Activated B cell treated with CpG ODN at 0.5 μM for 24 hours (primary cell): ENCODE data around the gene TENM4. TPM values are rescaled to one million over a fixed set of nuclear protein-coding genes. Genes with fewer than 3 reads are reported as not detected.

Source experiments
- ATAC-seq: fragments of 200-7000 bp; cut with Tn5 transposase; one replicate; pipeline ENCODE4 v1.10.0; 2021; ENCODE audit warnings: low read depth, mild to moderate bottlenecking, moderate library complexity
- CTCF ChIA-PET: fragments of 350-600 bp; sonication (Branson Sonifier 250); formaldehyde crosslinking; loops from one replicate; lab custom pipeline; 2021; ENCODE audit warnings: antibody characterized with exemption; lab: Charles Lee
- POLR2A ChIA-PET: fragments of 350-600 bp; sonication (Branson Sonifier 250); formaldehyde crosslinking; loops from one replicate; lab custom pipeline; 2021; ENCODE audit warnings: antibody characterized with exemption; lab: Charles Lee
- DNase-seq: peaks from one replicate; pipeline ENCODE4 v3.0.0; 2022
- H3K27ac Mint-ChIP-seq: one replicate; pipeline ENCODE4 v1.8.0; 2020; ENCODE audit warnings: mixed read lengths
- H3K27me3 Mint-ChIP-seq: one replicate; pipeline ENCODE4 v1.8.0; 2021; ENCODE audit warnings: mixed read lengths
- H3K36me3 Mint-ChIP-seq: one replicate; pipeline ENCODE4 v1.8.0; 2021; ENCODE audit warnings: low read depth, mixed read lengths
- H3K4me1 Mint-ChIP-seq: one replicate; pipeline ENCODE4 v1.8.0; 2021; ENCODE audit warnings: mixed read lengths
- H3K4me3 Mint-ChIP-seq: one replicate; pipeline ENCODE4 v1.8.0; 2020; ENCODE audit warnings: mild to moderate bottlenecking, mixed read lengths
- H3K9me3 Mint-ChIP-seq: one replicate; pipeline ENCODE4 v1.8.0; 2020; ENCODE audit warnings: mixed read lengths
- intact Hi-C: fragments of 100-400 bp; cut with micrococcal nuclease; formaldehyde crosslinking; loops from one replicate; pipeline ENCODE4 v1.15.1; 2024
- total RNA-seq: library from RNA; stranded (reverse); gene quantifications from 2 replicates; pipeline ENCODE4 v1.2.3, GENCODE V29; 2022
- TF ChIP-seq, protein P1 (sequence below): fragments of 200-600 bp; IDR thresholded peaks from one replicate; pipeline ENCODE4 v1.8.0; 2022; ENCODE audit warnings: antibody characterized with exemption, mild to moderate bottlenecking

The TENM4 gene
- total RNA-seq, 1 donor from 2014 or later: 2.4 TPM

DNA sequence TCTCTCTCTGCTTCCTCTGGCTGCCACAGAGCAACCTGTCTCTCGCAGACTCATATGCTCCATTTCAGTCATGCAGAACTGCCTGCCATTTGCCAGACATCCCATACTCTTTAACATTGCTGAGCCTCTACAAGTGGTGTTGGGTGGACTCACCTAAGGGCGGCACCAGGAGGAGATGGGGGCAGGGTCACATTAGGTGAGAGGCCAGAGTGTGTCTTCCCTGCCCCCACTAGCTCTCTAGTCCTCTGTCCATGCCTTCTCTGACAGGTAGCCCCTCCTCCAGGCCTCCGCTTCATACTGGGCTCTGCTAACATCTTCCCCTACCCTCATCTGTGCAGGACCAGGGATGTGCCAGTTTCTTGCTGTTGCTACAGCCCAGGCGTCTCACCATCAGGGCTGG is 366.3 kb downstream of the TENM4 start:
- TF ChIP-seq, protein P1, sequence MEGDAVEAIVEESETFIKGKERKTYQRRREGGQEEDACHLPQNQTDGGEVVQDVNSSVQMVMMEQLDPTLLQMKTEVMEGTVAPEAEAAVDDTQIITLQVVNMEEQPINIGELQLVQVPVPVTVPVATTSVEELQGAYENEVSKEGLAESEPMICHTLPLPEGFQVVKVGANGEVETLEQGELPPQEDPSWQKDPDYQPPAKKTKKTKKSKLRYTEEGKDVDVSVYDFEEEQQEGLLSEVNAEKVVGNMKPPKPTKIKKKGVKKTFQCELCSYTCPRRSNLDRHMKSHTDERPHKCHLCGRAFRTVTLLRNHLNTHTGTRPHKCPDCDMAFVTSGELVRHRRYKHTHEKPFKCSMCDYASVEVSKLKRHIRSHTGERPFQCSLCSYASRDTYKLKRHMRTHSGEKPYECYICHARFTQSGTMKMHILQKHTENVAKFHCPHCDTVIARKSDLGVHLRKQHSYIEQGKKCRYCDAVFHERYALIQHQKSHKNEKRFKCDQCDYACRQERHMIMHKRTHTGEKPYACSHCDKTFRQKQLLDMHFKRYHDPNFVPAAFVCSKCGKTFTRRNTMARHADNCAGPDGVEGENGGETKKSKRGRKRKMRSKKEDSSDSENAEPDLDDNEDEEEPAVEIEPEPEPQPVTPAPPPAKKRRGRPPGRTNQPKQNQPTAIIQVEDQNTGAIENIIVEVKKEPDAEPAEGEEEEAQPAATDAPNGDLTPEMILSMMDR: no peak

DNA sequence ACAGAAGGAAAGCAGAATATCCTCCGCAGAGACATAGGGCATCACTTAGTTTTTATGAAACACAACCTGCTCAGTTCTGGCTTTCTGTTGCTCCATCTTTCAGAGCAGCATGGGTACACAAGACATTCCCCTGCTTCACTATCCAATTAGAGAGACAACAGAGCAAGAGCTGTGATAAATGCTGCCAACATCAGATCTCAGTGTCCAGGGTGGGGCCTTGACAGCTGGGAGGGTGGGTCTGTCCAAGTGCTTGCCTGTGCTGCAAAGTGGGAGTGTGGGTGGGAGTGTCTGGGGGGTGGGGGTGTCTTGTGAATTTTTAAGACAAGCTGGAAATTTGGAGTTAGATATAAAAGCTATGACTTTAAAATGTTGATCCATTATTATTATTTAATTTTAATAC is 369.6 kb downstream of the TENM4 start:
- no peaks in the 10 kb centered on the region for H3K36me3 Mint-ChIP-seq
- ChIA-PET CTCF (no interaction called here), POLR2A (no interaction called here)
- TF ChIP-seq, protein P1: no peak
- no peaks in the 10 kb centered on the region for H3K9me3 Mint-ChIP-seq
- no peaks in the 10 kb centered on the region for H3K4me1 Mint-ChIP-seq
- no peak for ATAC-seq
- no peak overlapping the region for H3K27ac Mint-ChIP-seq
- no peak overlapping the region for H3K4me3 Mint-ChIP-seq
- no peak for DNase-seq
- intact Hi-C loops: no loop called here
- no peaks in the 10 kb centered on the region for H3K27me3 Mint-ChIP-seq

More for the DNA sequence above, 366.3 kb downstream of the TENM4 start:
- ChIA-PET CTCF (no interaction called here), POLR2A (no interaction called here)
- DNase-seq (no peak), ATAC-seq (no peak)
- H3K27ac Mint-ChIP-seq: no peak overlapping the region
- intact Hi-C loops: no loop called here
- no peaks in the 10 kb centered on the region for H3K36me3 Mint-ChIP-seq
- H3K9me3 Mint-ChIP-seq: no peaks in the 10 kb centered on the region
- no peak overlapping the region for H3K4me3 Mint-ChIP-seq
- no peaks in the 10 kb centered on the region for H3K4me1 Mint-ChIP-seq
- no peaks in the 10 kb centered on the region for H3K27me3 Mint-ChIP-seq

DNA sequence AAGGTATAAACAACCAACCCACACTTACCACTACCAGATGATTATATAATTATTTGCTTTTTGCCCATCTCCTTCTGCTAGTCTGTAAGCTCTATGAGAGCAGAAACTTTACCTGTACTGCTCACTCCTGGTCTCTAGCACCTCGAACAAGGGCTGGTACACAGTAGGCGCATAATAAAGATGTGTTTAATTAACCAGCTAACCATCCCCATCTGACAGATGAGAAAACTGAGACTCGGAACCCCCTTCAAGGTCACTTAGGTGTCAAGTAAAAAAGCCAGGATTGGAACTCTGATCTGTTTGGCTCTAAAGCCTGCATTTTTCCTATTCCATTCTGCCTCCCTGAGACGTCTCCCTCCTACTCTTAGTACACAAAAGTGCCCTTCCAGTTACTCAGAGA is 370.3 kb downstream of the TENM4 start:
- Mint-ChIP-seq H3K4me1 (no peaks in the 10 kb centered on the region), H3K27ac (no peak overlapping the region), H3K27me3 (no peaks in the 10 kb centered on the region), H3K9me3 (no peaks in the 10 kb centered on the region), H3K36me3 (no peaks in the 10 kb centered on the region), H3K4me3 (no peak overlapping the region)
- TF ChIP-seq, protein P1: no peak
- ATAC-seq (no peak), DNase-seq (no peak)
- POLR2A ChIA-PET: no interaction called here
- CTCF ChIA-PET: no interaction called here
- intact Hi-C loops: no loop called here

DNA sequence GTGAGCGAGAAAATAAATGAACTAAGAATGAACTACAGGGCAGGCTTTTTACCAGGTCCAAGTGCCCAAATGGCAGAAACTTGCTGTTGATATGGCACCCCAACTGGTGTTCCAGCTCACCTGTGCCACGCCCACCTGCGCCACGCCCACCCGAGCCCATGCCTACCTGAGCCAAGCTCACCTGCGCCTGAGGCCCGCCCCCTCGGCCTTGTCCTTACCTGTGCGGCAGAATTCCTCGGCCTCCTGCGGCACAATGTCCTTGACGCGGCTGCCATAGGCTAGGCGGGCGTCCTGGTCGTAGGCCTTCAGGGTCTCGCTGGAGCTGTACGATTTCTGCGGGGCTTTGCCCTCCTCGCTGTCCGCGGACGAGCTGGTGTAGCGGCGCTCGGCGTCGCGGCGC is 371.3 kb downstream of the TENM4 start:
- ATAC-seq: no peak
- no peak overlapping the region for H3K4me3 Mint-ChIP-seq
- no peaks in the 10 kb centered on the region for H3K27me3 Mint-ChIP-seq
- H3K4me1 Mint-ChIP-seq: no peaks in the 10 kb centered on the region
- no peaks in the 10 kb centered on the region for H3K36me3 Mint-ChIP-seq
- TF ChIP-seq, protein P1: no peak
- DNase-seq: no peak
- CTCF ChIA-PET: no interaction called here
- no peaks in the 10 kb centered on the region for H3K9me3 Mint-ChIP-seq
- H3K27ac Mint-ChIP-seq: no peak overlapping the region
- POLR2A ChIA-PET: no interaction called here
- intact Hi-C loops: no loop called here

DNA sequence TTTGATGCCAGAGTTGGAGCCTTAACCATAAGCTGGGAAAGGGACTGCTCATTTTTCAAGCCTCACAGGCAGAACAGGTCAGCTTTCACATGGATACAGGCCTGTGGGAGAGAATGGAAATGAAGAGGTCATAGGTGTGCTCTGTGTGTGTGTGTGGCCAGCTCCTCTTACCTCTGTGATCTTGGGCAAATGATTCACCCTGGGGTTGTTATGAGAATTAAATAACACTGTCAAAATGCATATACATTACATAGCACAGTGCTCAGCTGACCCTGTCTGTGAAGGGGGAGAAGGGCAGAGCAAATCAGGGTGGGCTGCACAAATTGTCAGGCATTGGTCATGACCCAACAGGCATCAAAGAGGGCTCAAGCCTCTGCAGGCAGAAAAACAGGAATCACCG is 372.5 kb downstream of the TENM4 start:
- POLR2A ChIA-PET: no interaction called here

More for the DNA sequence above, 372.5 kb downstream of the TENM4 start:
- intact Hi-C loops: no loop called here
- no peak overlapping the region for H3K4me3 Mint-ChIP-seq
- no peaks in the 10 kb centered on the region for H3K36me3 Mint-ChIP-seq
- H3K9me3 Mint-ChIP-seq: no peaks in the 10 kb centered on the region
- H3K27me3 Mint-ChIP-seq: no peaks in the 10 kb centered on the region
- CTCF ChIA-PET: no interaction called here
- H3K4me1 Mint-ChIP-seq: no peaks in the 10 kb centered on the region
- ATAC-seq (no peak), DNase-seq (no peak)
- H3K27ac Mint-ChIP-seq: no peak overlapping the region
- TF ChIP-seq, protein P1: no peak
